ENCODE results near the gene NRF1. TPM values are rescaled to one million over a fixed set of nuclear protein-coding genes. Genes with fewer than 3 reads are reported as not detected.

Gene NRF1
- total and polyA plus RNA-seq, 10 of the 15 experiments (the other 5 are each of a cell fraction or from before 2014, with no cell fraction given) = 3.5 to 23.1 (median 13.5) TPM

DNA sequence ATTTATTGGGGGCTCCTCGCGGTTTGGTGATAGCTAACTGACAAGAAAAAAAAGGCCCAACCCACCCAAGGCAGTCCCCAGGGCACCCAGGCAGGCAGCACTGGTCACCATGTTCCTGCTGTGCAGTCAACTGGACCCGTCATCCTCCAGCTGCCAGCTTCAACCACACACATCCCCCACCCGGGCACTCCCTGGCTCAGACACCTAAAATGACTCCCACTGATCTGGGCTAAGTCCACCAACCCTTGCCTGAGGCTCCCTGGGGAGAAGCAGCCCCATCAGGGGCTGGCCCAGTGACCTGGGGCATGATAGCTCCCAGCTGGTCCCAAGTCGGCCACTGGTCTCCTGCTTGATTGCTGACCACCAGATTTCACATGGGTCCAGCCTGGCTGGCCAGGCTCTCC, 161.8 kb downstream of the NRF1 start:
- no peaks in the 10 kb centered on the region for H3K4me1 ChIP-seq (ENCODE audit: control insufficient read depth, insufficient read depth, low read length)
- H3K36me3 ChIP-seq (ENCODE audit: control insufficient read depth in 2 of 2, insufficient read depth in 2 of 2, low read length in 1 of 2) = no peaks in the 10 kb centered on the region
- no peak for DNase-seq (ENCODE audit: low read depth, low spot score)
- H3K79me2 ChIP-seq (ENCODE audit: control insufficient read depth, insufficient read depth, low read length) = no peaks in the 10 kb centered on the region
- no peak overlapping the region for H2AFZ ChIP-seq (ENCODE audit: control insufficient read depth, low read depth, low read length)
- RAD21 ChIA-PET (ENCODE audit: unreplicated experiment) = no interaction called here
- SMC1A ChIA-PET (ENCODE audit: uncharacterized antibody, unreplicated experiment) = no interaction called here
- H3K9ac ChIP-seq (ENCODE audit: control insufficient read depth, insufficient read depth, low read length) = no peak overlapping the region
- intact Hi-C loops (cut with micrococcal nuclease; ENCODE audit: unreplicated experiment) (no loop called here), in situ Hi-C loops (cut with MboI) (no loop called here)
- POLR2A ChIA-PET = no interaction called here
- H3K27ac ChIP-seq (ENCODE audit: control insufficient read depth, insufficient read depth) = no peak overlapping the region
- H4K20me1 ChIP-seq (ENCODE audit: control insufficient read depth, insufficient read depth) = no peaks in the 10 kb centered on the region
- ATAC-seq = peak; percentile 67
- TF ChIP-seq NFYB (IDR thresholded peaks at IDR 0.05; ENCODE audit: insufficient read depth, low read depth, low read length) = no peak
- TF ChIP-seq BHLHE40 (IDR thresholded peaks at IDR 0.05; ENCODE audit: borderline replicate concordance in 1 of 2, low read depth in 2 of 2, low read length in 1 of 2) = no peak
- no peak for TF ChIP-seq SMAD1 (IDR thresholded peaks at IDR 0.05; ENCODE audit: low read depth, partially characterized antibody)
- TF ChIP-seq, protein P1, sequence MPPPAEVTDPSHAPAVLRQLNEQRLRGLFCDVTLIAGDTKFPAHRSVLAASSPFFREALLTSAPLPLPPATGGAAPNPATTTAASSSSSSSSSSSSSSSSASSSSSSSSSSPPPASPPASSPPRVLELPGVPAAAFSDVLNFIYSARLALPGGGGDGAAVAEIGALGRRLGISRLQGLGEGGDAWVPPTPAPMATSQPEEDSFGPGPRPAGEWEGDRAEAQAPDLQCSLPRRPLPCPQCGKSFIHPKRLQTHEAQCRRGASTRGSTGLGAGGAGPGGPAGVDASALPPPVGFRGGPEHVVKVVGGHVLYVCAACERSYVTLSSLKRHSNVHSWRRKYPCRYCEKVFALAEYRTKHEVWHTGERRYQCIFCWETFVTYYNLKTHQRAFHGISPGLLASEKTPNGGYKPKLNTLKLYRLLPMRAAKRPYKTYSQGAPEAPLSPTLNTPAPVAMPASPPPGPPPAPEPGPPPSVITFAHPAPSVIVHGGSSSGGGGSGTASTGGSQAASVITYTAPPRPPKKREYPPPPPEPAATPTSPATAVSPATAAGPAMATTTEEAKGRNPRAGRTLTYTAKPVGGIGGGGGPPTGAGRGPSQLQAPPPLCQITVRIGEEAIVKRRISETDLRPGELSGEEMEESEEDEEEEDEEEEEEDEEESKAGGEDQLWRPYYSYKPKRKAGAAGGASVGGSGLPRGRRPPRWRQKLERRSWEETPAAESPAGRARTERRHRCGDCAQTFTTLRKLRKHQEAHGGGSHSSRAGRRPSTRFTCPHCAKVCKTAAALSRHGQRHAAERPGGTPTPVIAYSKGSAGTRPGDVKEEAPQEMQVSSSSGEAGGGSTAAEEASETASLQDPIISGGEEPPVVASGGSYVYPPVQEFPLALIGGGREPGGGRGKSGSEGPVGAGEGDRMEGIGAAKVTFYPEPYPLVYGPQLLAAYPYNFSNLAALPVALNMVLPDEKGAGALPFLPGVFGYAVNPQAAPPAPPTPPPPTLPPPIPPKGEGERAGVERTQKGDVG (CRISPR knock-in tag; IDR thresholded peaks at IDR 0.05) = no peak
- TF ChIP-seq CREM (IDR thresholded peaks at IDR 0.05; ENCODE audit: low read depth) = no peak
- TF ChIP-seq ZNF207 (IDR thresholded peaks at IDR 0.05; ENCODE audit: borderline replicate concordance) = no peak
- TF ChIP-seq, protein P2, sequence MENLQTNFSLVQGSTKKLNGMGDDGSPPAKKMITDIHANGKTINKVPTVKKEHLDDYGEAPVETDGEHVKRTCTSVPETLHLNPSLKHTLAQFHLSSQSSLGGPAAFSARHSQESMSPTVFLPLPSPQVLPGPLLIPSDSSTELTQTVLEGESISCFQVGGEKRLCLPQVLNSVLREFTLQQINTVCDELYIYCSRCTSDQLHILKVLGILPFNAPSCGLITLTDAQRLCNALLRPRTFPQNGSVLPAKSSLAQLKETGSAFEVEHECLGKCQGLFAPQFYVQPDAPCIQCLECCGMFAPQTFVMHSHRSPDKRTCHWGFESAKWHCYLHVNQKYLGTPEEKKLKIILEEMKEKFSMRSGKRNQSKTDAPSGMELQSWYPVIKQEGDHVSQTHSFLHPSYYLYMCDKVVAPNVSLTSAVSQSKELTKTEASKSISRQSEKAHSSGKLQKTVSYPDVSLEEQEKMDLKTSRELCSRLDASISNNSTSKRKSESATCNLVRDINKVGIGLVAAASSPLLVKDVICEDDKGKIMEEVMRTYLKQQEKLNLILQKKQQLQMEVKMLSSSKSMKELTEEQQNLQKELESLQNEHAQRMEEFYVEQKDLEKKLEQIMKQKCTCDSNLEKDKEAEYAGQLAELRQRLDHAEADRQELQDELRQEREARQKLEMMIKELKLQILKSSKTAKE (IDR thresholded peaks at IDR 0.05; ENCODE audit: low read depth, poor library complexity, severe bottlenecking) = no peak
- TF ChIP-seq MYB (IDR thresholded peaks at IDR 0.05; ENCODE audit: borderline replicate concordance, low read depth, low read length) = no peak
- no peak for TF ChIP-seq MXI1 (IDR thresholded peaks at IDR 0.05; ENCODE audit: low read depth, low read length)
- TF ChIP-seq GABPA (IDR thresholded peaks at IDR 0.05; ENCODE audit: low read depth) = no peak
- no peak for TF ChIP-seq SMAD5 (IDR thresholded peaks at IDR 0.05; ENCODE audit: low read depth)
- no peak for TF ChIP-seq EZH2 (IDR thresholded peaks at IDR 0.05; ENCODE audit: borderline replicate concordance, control insufficient read depth, low read depth, low read length)
- no peak for TF ChIP-seq STAT1 (conservative IDR thresholded peaks at IDR 0.05)
- no peak for TF ChIP-seq MYC (IDR thresholded peaks at IDR 0.05; ENCODE audit: insufficient read depth, insufficient read length, insufficient replicate concordance, low read length, severe bottlenecking)
- CTCF ChIA-PET = no interaction called here
- H3K27me3 ChIP-seq (replicated peaks in 1 of 2; ENCODE audit: control insufficient read depth in 2 of 2, insufficient read depth in 2 of 2, low read length in 1 of 2) = peaks cover 2 to 4% of the 10 kb centered on the region in 2 experiments; a peak in 3 of 4 replicates
- no peaks in the 10 kb centered on the region for H3K9me3 ChIP-seq (replicated peaks; ENCODE audit: control insufficient read depth, insufficient read depth, low read length)
- no peak for FAIRE-seq
- WGBS (ENCODE audit: insufficient coverage, insufficient replicate concordance, low lambda C conversion rate, missing lambda C conversion rate) = 4% methylated on average over 5 of the region's 5 CpGs
- no peak overlapping the region for H3K4me3 ChIP-seq
- no peak overlapping the region for H3K4me2 ChIP-seq (ENCODE audit: control insufficient read depth, insufficient read depth)
- BruUV-seq (replicated peaks) = no TSS peak
